CD14-positive monocyte (primary cell): Measurements from ENCODE around the gene RIMBP2. TPM values are rescaled to one million over a fixed set of nuclear protein-coding genes. Genes with fewer than 3 reads are reported as not detected.

Source experiments
- DNase-seq, 3 donors: peaks; one replicate each; pipeline ENCODE4 v3.0.0-alpha.2; 2011 to 2022
- H2AFZ ChIP-seq: 2 replicates; pipeline ENCODE4 v1.6.0; 2012; ENCODE audit warnings: mild to moderate bottlenecking, low read depth, low read length, inconsistent platforms; ENCODE audit not compliant: insufficient read depth, poor library complexity, severe bottlenecking
- H3K27ac ChIP-seq, 2 donors: 1 replicate in 1 of 2; 2 replicates in 1 of 2; pipeline ENCODE4 v1.5.1; 2012 to 2013; ENCODE audit warnings: low read length in 2 of 2, control low read depth in 1 of 2, inconsistent platforms in 1 of 2, low read depth in 1 of 2, mild to moderate bottlenecking in 1 of 2
- H3K27me3 ChIP-seq, 2 donors: one replicate each; pipeline versions ENCODE4 v1.6.0 to v1.6.1; 2011 to 2013; ENCODE audit warnings: low read length in 2 of 2; ENCODE audit not compliant: control insufficient read depth in 2 of 2, insufficient read depth in 2 of 2
- H3K36me3 ChIP-seq, 2 donors: replicated peaks in 1 of 2; 1 replicate in 1 of 2; 2 replicates in 1 of 2; pipeline versions ENCODE4 v1.5.1 to v1.6.1; 2012 to 2013; ENCODE audit warnings: low read length in 2 of 2, control low read depth in 1 of 2, inconsistent platforms in 1 of 2, mild to moderate bottlenecking in 1 of 2; ENCODE audit not compliant: insufficient read depth in 2 of 2, control insufficient read depth in 1 of 2
- H3K4me1 ChIP-seq, 2 donors: 1 replicate in 1 of 2; 2 replicates in 1 of 2; pipeline versions ENCODE4 v1.5.1 to v1.6.1; 2012 to 2013; ENCODE audit warnings: low read length in 2 of 2, control low read depth in 1 of 2, inconsistent platforms in 1 of 2, mild to moderate bottlenecking in 1 of 2, moderate library complexity in 1 of 2; ENCODE audit not compliant: insufficient read depth in 2 of 2, control insufficient read depth in 1 of 2
- H3K4me2 ChIP-seq: replicated peaks from 2 replicates; pipeline ENCODE3; 2012; ENCODE audit warnings: low read length, moderate library complexity, mild to moderate bottlenecking; ENCODE audit not compliant: poor library complexity, severe bottlenecking; ENCODE audit errors: extremely low read depth
- H3K4me3 ChIP-seq, 3 experiments: fragments of 200-600 bp in 1 of 3; sonication (generic) in 1 of 3; replicated peaks in 1 of 3; 1 replicate in 2 of 3; 2 replicates in 1 of 3; pipeline ENCODE4 v1.5.1; 2011 to 2013; ENCODE audit warnings: low read length in 3 of 3, mild to moderate bottlenecking in 3 of 3, control low read depth in 2 of 3, low read depth in 2 of 3, inconsistent platforms in 1 of 3, moderate library complexity in 1 of 3
- H3K79me2 ChIP-seq: 2 replicates; pipeline ENCODE4 v1.6.0; 2012; ENCODE audit warnings: mild to moderate bottlenecking, control low read depth, inconsistent platforms, low read length, moderate library complexity; ENCODE audit not compliant: insufficient read depth
- H3K9ac ChIP-seq: 2 replicates; pipeline ENCODE4 v1.6.0; 2017; ENCODE audit warnings: low read length, mild to moderate bottlenecking; ENCODE audit not compliant: insufficient read depth, poor library complexity, severe bottlenecking
- H3K9me3 ChIP-seq, 2 donors: replicated peaks in 1 of 2; 1 replicate in 1 of 2; 2 replicates in 1 of 2; pipeline versions ENCODE4 v1.5.1 to v1.6.1; 2012 to 2013; ENCODE audit warnings: low read length in 2 of 2, control low read depth in 1 of 2; ENCODE audit not compliant: control insufficient read depth in 1 of 2, insufficient read depth in 1 of 2
- H4K20me1 ChIP-seq: 2 replicates; pipeline ENCODE4 v1.6.0; 2012; ENCODE audit warnings: mild to moderate bottlenecking, low read length, control low read depth, moderate library complexity; ENCODE audit not compliant: insufficient read depth
- H3K27ac Mint-ChIP-seq, 7 donors: one replicate each; pipeline ENCODE4 v1.8.0; 2020; ENCODE audit warnings: mild to moderate bottlenecking in 7 of 7, mixed read lengths in 7 of 7, moderate library complexity in 6 of 7, inconsistent platforms in 2 of 7
- H3K27me3 Mint-ChIP-seq, 3 donors: one replicate each; pipeline ENCODE4 v1.8.0; 2021 to 2022; ENCODE audit warnings: low read depth in 3 of 3, mild to moderate bottlenecking in 3 of 3, mixed read lengths in 3 of 3, moderate library complexity in 3 of 3, inconsistent platforms in 1 of 3
- H3K36me3 Mint-ChIP-seq, 2 donors: one replicate each; pipeline ENCODE4 v1.8.0; 2020; ENCODE audit warnings: mixed read lengths in 2 of 2, inconsistent platforms in 1 of 2, mild to moderate bottlenecking in 1 of 2
- H3K4me1 Mint-ChIP-seq: one replicate; pipeline ENCODE4 v1.8.0; 2020; ENCODE audit warnings: mild to moderate bottlenecking, mixed read lengths
- H3K4me3 Mint-ChIP-seq, 2 donors: one replicate each; pipeline ENCODE4 v1.8.0; 2020; ENCODE audit warnings: mild to moderate bottlenecking in 2 of 2, mixed read lengths in 2 of 2, moderate library complexity in 1 of 2
- H3K9me3 Mint-ChIP-seq, 7 donors: one replicate each; pipeline ENCODE4 v1.8.0; 2020 to 2022; ENCODE audit warnings: mixed read lengths in 7 of 7, mild to moderate bottlenecking in 6 of 7, moderate library complexity in 6 of 7, inconsistent platforms in 2 of 7
- WGBS: methylation state at CpG from one replicate; pipeline ENCODE4 v1.1.5; 2013; ENCODE audit warnings: missing lambda C conversion rate; ENCODE audit not compliant: insufficient coverage; 5-methylcytosine and 5-hydroxymethylcytosine counted together
- intact Hi-C, 2 donors: fragments of 100-400 bp; cut with micrococcal nuclease; formaldehyde crosslinking; loops; one replicate each; pipeline versions ENCODE4 v1.15.0 to v1.15.1; 2023
- polyA plus RNA-seq, 3 donors: library from polyadenylated mRNA; depleted of rRNA in 1 of 3; unstranded in 2 of 3; stranded (reverse) in 1 of 3; fragments of 300-500 nt in 2 of 3; fragments of >200 nt in 1 of 3; fragmentation: Illumina TruSeq in 2 of 3; gene quantifications; 1 replicate in 2 of 3; 2 replicates in 1 of 3; pipeline ENCODE4 v1.2.3, GENCODE V29; 2012 to 2021
- TF ChIP-seq, protein P1 (sequence below): fragments of 200-600 bp; IDR thresholded peaks from one replicate; pipeline ENCODE4 v1.8.0; 2022; ENCODE audit warnings: antibody characterized with exemption, mild to moderate bottlenecking

The RIMBP2 gene
- polyA plus RNA-seq, 3 donors, result not detected

DNA sequence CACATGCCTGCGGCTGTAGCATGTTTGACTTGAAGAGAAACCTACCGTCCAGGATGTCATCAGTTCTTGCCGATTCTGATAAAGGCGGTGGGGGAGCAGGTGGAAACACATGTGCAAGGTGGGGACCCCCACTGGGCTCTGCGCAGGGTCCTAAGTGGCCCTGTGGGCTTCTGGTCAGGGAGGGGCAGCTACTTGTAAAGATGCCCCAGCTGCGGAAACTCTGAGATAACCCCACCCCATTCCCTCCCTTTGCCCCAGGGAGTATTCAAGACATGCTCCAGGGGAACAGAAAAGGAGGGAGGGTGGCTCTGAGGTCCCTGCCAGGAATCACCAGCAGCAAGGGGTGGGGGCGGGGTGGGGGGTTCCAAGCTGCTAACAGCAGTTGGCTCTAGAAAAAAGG lies 310.8 kb downstream of the RIMBP2 start:
- no peaks in the 10 kb centered on the region for H3K36me3 Mint-ChIP-seq
- Histone ChIP-seq H4K20me1 (no peaks in the 10 kb centered on the region), H3K4me1 (no peaks in the 10 kb centered on the region), H3K4me2 (no peak overlapping the region), H3K36me3 (no peaks in the 10 kb centered on the region), H3K4me3 (no peak overlapping the region), H3K9me3 (no peaks in the 10 kb centered on the region), H3K79me2 (no peaks in the 10 kb centered on the region), H3K9ac (no peak overlapping the region), H2AFZ (no peak overlapping the region), H3K27me3 (no peaks in the 10 kb centered on the region), H3K27ac (no peak overlapping the region)
- no peak overlapping the region for H3K4me3 Mint-ChIP-seq
- DNase-seq, result no peak
- peaks cover 0 to 2% (median 0%) of the 10 kb centered on the region in 3 donors for H3K27me3 Mint-ChIP-seq
- TF ChIP-seq, protein P1, sequence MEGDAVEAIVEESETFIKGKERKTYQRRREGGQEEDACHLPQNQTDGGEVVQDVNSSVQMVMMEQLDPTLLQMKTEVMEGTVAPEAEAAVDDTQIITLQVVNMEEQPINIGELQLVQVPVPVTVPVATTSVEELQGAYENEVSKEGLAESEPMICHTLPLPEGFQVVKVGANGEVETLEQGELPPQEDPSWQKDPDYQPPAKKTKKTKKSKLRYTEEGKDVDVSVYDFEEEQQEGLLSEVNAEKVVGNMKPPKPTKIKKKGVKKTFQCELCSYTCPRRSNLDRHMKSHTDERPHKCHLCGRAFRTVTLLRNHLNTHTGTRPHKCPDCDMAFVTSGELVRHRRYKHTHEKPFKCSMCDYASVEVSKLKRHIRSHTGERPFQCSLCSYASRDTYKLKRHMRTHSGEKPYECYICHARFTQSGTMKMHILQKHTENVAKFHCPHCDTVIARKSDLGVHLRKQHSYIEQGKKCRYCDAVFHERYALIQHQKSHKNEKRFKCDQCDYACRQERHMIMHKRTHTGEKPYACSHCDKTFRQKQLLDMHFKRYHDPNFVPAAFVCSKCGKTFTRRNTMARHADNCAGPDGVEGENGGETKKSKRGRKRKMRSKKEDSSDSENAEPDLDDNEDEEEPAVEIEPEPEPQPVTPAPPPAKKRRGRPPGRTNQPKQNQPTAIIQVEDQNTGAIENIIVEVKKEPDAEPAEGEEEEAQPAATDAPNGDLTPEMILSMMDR, result no peak
- no peaks in the 10 kb centered on the region for H3K4me1 Mint-ChIP-seq
- 81% methylated on average over 6 of the region's 7 CpGs for WGBS
- H3K9me3 Mint-ChIP-seq, result no peaks in the 10 kb centered on the region
- intact Hi-C loops, result no loop called here
- no peak overlapping the region for H3K27ac Mint-ChIP-seq

DNA sequence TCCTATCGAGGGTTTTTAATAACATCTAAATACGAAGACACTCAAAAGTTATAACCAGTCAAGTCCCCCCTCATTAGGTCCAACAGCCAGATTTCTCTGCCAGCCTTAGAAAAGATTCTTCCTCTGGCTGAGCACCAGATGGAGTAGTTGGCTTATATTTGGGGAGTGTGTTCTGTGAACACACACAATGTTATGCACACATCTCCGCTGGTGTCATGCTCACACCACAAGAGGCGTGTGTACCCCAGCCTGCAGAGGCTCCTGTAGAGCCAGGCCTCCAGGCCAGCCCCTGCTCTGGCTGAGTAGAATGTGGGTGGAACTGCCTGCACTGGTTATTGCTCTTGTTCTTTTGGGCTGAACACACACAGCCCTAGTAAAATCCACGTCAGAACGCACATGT lies 314.4 kb downstream of the RIMBP2 start:
- Histone ChIP-seq H2AFZ (no peak overlapping the region), H3K79me2 (no peaks in the 10 kb centered on the region), H3K27ac (no peak overlapping the region), H3K4me3 (no peak overlapping the region), H3K9me3 (no peaks in the 10 kb centered on the region), H3K4me1 (no peaks in the 10 kb centered on the region), H3K4me2 (no peak overlapping the region), H3K9ac (no peak overlapping the region), H4K20me1 (no peaks in the 10 kb centered on the region), H3K27me3 (no peaks in the 10 kb centered on the region), H3K36me3 (no peaks in the 10 kb centered on the region)
- Mint-ChIP-seq H3K4me1 (no peaks in the 10 kb centered on the region), H3K27ac (no peak overlapping the region), H3K27me3 (no peaks in the 10 kb centered on the region), H3K36me3 (no peaks in the 10 kb centered on the region), H3K4me3 (no peak overlapping the region), H3K9me3 (no peaks in the 10 kb centered on the region)
- TF ChIP-seq, protein P1, result no peak
- 77% methylated on average over 5 of the region's 6 CpGs for WGBS
- intact Hi-C loops, result no loop called here
- no peak for DNase-seq
